ENCODE data around the gene CACNA1I. TPM values are rescaled to one million over a fixed set of nuclear protein-coding genes. Genes with fewer than 3 reads are reported as not detected.

Gene CACNA1I
- total RNA-seq, 2 donors from 2014 or later: 0.33 to 0.52 TPM

DNA sequence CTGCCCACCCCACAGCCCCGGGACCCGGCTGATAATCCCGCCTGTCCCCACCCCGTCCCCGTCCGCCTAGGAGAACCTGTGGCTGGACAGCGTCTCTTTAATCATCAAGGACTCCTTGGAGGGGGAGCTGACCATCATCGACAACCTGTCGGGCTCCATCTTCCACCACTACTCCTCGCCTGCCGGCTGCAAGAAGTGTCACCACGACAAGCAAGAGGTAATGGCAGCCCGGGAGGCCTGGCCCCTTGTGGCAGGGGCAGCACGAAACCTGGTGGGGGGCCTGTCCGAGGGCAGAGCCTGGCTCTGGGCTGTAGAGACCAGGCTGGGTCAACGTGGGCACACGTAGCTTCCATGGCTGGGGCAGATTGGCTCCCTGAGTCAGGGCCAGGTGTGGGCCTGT lies 109.1 kb downstream of the CACNA1I start:
- no peak for DNase-seq
- WGBS, 2 donors: 79% methylated on average over 13 of the region's 17 CpGs; no CpG with 5 or more reads in 1 of the 2 donors
- no peaks in the 10 kb centered on the region for H3K36me3 ChIP-seq (replicated peaks in 1 of 2; ENCODE audit: insufficient read depth in 1 of 2, low read depth in 2 of 2)
- no peaks in the 10 kb centered on the region for H3K27me3 ChIP-seq
- no peaks in the 10 kb centered on the region for H3K9me3 ChIP-seq
- intact Hi-C loops (cut with DNase I): no loop called here
- no peak overlapping the region for H3K4me3 ChIP-seq
- ATAC-seq: no peak
- H3K27ac ChIP-seq: no peak overlapping the region
- no peaks in the 10 kb centered on the region for H3K4me1 ChIP-seq
- TF ChIP-seq, protein P1, sequence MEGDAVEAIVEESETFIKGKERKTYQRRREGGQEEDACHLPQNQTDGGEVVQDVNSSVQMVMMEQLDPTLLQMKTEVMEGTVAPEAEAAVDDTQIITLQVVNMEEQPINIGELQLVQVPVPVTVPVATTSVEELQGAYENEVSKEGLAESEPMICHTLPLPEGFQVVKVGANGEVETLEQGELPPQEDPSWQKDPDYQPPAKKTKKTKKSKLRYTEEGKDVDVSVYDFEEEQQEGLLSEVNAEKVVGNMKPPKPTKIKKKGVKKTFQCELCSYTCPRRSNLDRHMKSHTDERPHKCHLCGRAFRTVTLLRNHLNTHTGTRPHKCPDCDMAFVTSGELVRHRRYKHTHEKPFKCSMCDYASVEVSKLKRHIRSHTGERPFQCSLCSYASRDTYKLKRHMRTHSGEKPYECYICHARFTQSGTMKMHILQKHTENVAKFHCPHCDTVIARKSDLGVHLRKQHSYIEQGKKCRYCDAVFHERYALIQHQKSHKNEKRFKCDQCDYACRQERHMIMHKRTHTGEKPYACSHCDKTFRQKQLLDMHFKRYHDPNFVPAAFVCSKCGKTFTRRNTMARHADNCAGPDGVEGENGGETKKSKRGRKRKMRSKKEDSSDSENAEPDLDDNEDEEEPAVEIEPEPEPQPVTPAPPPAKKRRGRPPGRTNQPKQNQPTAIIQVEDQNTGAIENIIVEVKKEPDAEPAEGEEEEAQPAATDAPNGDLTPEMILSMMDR (IDR thresholded peaks at IDR 0.05): no peak
- TF ChIP-seq POLR2A (IDR thresholded peaks at IDR 0.05): no peak

DNA sequence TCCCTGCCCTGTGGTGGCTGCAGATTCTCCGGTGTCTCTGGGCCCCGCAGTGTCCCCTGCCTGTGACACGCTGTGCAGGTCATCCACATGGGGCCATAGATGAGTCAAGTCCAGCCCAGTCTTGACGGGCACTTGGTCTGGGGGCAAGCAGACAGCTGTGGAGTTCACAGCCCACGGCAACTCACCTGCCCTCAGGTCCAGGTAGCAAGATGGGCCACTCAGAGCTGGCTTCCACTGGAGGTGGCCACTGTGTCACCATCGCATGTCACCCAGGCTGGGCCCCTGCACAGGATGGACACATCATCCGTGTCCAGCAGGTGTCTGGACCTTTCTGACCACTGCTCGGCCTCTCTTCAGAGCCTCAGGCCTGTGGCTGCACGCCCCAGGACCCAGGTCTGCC lies 109.9 kb downstream of the CACNA1I start:
- intact Hi-C loops (cut with DNase I): no loop called here
- DNase-seq: no peak
- peaks cover 0 to 2% of the 10 kb centered on the region in 2 donors for H3K27me3 ChIP-seq
- WGBS, 2 donors: 58 to 85% methylated on average over 2 to 9 of the region's 9 CpGs
- no peaks in the 10 kb centered on the region for H3K9me3 ChIP-seq
- no peaks in the 10 kb centered on the region for H3K36me3 ChIP-seq (replicated peaks in 1 of 2; ENCODE audit: insufficient read depth in 1 of 2, low read depth in 2 of 2)
- peaks cover 1% of the 10 kb centered on the region for H3K4me1 ChIP-seq
- no peak for TF ChIP-seq POLR2A (IDR thresholded peaks at IDR 0.05)
- TF ChIP-seq, protein P1 (IDR thresholded peaks at IDR 0.05): no peak
- H3K4me3 ChIP-seq: no peak overlapping the region
- no peak for ATAC-seq
- H3K27ac ChIP-seq: no peak overlapping the region

DNA sequence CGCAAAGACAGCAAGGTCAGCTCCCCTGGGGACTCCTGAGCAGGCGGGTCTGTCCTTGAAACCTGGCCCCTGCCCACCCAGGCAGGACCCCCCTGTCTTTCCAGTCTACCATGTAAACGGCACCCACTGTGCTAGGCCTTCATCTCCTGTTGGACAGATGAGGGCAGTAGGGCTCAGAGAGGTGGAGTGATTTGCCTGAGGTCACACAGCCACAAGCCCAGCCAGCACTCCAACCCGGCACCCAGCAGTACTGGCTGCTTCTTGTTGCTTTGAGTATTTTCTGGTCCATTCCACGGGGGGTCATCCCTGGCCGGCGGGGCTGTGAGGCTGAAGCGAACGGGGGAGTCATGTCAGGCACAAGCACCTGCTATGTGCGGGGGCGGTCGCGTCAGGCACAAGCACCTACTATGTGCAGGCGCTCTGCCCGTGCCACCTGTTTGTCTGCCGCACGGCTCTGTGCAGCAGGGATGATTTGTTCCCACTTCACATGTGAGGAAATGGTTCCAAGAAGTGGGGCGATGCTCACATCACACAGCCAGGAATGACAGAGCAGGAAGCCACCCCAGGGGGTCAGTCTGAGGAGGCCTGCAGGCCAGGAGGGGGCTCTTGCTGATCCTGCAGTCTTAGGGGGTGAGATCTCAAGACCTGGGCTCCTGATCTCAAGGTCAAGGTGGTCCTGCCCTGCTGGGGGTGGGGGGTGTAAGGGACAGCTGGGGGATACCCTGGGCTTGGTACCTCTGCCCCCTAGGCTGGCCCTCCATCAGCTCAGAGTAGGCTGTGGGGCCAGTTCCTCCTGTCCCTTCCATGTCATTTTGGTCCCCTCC lies 110.7 kb downstream of the CACNA1I start:
- Histone ChIP-seq H3K27ac (no peak overlapping the region), H3K4me1 (peaks cover 6% of the 10 kb centered on the region), H3K9me3 (no peaks in the 10 kb centered on the region), H3K36me3 (replicated peaks in 1 of 2; ENCODE audit: insufficient read depth in 1 of 2, low read depth in 2 of 2) (no peaks in the 10 kb centered on the region), H3K4me3 (no peak overlapping the region), H3K27me3 (peaks cover 0 to 7% of the 10 kb centered on the region in 2 donors)
- intact Hi-C loops (cut with DNase I): no loop called here
- TF ChIP-seq POLR2A (IDR thresholded peaks at IDR 0.05): no peak
- 60 to 84% methylated on average over 1 to 18 of the region's 18 CpGs for WGBS, 2 donors
- ATAC-seq (no peak), DNase-seq (no peak)

DNA sequence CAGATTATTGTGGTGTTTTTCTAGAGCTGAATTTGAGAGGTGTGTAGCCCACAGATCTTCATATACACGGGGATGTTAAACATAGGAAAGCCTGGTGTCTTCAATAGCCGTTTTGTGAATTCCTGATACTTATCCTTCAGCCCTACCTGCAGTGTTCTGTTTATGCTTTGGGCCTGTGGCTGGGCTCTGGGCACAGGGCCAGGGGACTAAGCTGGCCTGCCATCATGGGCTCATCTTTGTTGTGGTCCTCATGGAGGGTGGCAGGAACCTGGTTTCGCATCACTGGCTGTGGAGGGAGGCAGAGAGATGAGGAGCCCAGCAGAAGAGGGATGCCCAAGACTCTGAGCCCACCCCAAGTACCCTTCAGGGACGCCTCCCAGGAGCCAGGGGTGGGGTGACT lies 112.4 kb downstream of the CACNA1I start:
- WGBS, 2 donors: 69 to 86% methylated on average over 3 to 4 of the region's 4 CpGs
- no peaks in the 10 kb centered on the region for H3K36me3 ChIP-seq (replicated peaks in 1 of 2; ENCODE audit: insufficient read depth in 1 of 2, low read depth in 2 of 2)
- H3K4me1 ChIP-seq: peaks cover 6% of the 10 kb centered on the region
- H3K27ac ChIP-seq: no peak overlapping the region
- peaks cover 0 to 7% of the 10 kb centered on the region in 2 donors for H3K27me3 ChIP-seq
- H3K4me3 ChIP-seq: no peak overlapping the region
- H3K9me3 ChIP-seq: no peaks in the 10 kb centered on the region
- DNase-seq (no peak), ATAC-seq (no peak)
- TF ChIP-seq, protein P1 (IDR thresholded peaks at IDR 0.05): no peak
- no peak for TF ChIP-seq POLR2A (IDR thresholded peaks at IDR 0.05)
- intact Hi-C loops (cut with DNase I): no loop called here

DNA sequence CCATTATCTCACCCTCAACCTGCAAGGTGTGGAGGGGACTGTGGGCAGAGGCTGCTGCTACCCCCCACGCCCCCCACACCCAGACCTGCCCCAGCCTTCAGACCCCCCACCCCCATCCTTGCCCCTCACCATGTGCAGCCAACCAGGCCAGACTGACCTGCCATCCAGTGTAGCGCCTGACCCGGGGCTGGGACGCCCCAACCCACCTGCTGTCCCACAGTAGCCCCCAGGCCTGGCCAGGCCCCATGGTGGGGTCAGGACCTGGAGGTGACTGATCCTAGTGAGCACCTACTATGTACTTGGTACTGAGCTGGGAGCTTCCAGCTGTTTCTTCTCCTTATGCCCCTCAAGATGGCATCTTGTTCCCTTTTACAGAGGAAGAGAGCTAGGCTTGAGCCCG lies 113.1 kb downstream of the CACNA1I start:
- no peak for ATAC-seq
- TF ChIP-seq, protein P1 (IDR thresholded peaks at IDR 0.05): no peak
- TF ChIP-seq POLR2A (IDR thresholded peaks at IDR 0.05): no peak
- 88 to 97% methylated on average over 3 to 5 of the region's 5 CpGs for WGBS, 2 donors
- Histone ChIP-seq H3K4me3 (no peak overlapping the region), H3K9me3 (no peaks in the 10 kb centered on the region), H3K36me3 (replicated peaks in 1 of 2; ENCODE audit: insufficient read depth in 1 of 2, low read depth in 2 of 2) (no peaks in the 10 kb centered on the region), H3K27ac (no peak overlapping the region), H3K4me1 (peaks cover 6% of the 10 kb centered on the region), H3K27me3 (peaks cover 0 to 7% of the 10 kb centered on the region in 2 donors)
- intact Hi-C loops (cut with DNase I): no loop called here
- DNase-seq: no peak

Measured in body of pancreas (tissue), 4 donors.